Activated naive CD4-positive, alpha-beta T cell treated with anti-CD3 and anti-CD28 coated beads, Interleukin-2, amount 50 U/mL, for 72 hours (primary cell): ENCODE results near the gene ABCF2. TPM values are rescaled to one million over a fixed set of nuclear protein-coding genes. Genes with fewer than 3 reads are reported as not detected.

ENCODE experiments used
- ATAC-seq, 2 donors: fragments of 150-1000 bp; cut with Tn5 transposase; 2 replicates each; pipeline ENCODE4 v1.10.0; 2021; ENCODE audit warnings: mild to moderate bottlenecking in 2 of 2, moderate library complexity in 2 of 2
- DNase-seq, 2 donors: peaks; one replicate each; pipeline ENCODE4 v3.0.0; 2021 to 2022; ENCODE audit warnings: low spot score in 2 of 2
- H3K27ac Mint-ChIP-seq, 2 donors: one replicate each; pipeline ENCODE4 v1.8.0; 2022; ENCODE audit warnings: mild to moderate bottlenecking in 2 of 2, mixed read lengths in 2 of 2
- H3K36me3 Mint-ChIP-seq, 2 donors: one replicate each; pipeline ENCODE4 v1.8.0; 2022; ENCODE audit warnings: mixed read lengths in 2 of 2
- H3K9me3 Mint-ChIP-seq, 2 donors: one replicate each; pipeline ENCODE4 v1.8.0; 2022; ENCODE audit warnings: mixed read lengths in 2 of 2
- total RNA-seq, 2 donors: library from RNA; stranded (reverse); gene quantifications; one replicate each; pipeline ENCODE4 v1.2.3, GENCODE V29; 2022

The ABCF2 gene
- total RNA-seq, 2 donors from 2014 or later = 23.5 to 33.6 TPM

DNA sequence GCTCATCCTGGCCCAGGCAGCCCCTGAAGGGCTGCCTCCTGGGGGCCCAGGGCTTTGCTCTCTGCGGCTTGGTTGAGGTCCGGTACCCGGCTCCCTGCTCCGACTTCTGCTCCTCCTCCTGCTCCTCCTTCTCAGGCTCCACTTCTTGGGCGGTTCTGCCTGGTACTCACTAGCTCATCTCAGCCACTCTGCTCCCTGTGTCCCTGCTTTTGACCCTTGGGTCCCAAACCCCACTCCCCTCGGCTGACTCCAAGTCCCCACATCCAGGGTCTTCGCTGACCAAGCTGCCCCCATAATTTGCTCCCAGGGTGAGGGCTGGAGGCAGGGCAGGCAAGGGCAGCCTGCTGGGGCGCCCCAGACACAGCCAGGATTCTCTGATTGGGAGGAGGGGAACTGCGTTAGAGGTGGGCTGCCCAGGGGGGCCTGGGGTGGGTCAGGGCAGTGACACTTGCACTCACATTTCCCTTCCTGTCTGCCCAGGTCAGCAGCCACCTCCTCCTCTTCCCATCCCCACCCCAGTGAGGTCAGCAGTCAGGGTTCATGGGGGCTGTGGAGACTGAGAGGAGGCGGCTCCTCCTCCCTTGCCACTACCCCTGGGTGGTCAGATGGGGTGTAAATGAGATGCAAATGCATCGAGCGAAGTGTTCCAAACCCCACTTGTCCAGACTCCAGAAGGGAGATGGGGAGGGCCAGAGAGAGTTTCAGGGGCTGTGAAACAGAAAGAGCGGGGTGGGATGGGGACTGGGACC lies 19.3 kb upstream of the ABCF2 start:
- no peak for DNase-seq
- Mint-ChIP-seq H3K27ac (no peak overlapping the region), H3K9me3 (no peaks in the 10 kb centered on the region), H3K36me3 (peaks cover 0 to 8% of the 10 kb centered on the region in 2 donors)
- no peak for ATAC-seq

DNA sequence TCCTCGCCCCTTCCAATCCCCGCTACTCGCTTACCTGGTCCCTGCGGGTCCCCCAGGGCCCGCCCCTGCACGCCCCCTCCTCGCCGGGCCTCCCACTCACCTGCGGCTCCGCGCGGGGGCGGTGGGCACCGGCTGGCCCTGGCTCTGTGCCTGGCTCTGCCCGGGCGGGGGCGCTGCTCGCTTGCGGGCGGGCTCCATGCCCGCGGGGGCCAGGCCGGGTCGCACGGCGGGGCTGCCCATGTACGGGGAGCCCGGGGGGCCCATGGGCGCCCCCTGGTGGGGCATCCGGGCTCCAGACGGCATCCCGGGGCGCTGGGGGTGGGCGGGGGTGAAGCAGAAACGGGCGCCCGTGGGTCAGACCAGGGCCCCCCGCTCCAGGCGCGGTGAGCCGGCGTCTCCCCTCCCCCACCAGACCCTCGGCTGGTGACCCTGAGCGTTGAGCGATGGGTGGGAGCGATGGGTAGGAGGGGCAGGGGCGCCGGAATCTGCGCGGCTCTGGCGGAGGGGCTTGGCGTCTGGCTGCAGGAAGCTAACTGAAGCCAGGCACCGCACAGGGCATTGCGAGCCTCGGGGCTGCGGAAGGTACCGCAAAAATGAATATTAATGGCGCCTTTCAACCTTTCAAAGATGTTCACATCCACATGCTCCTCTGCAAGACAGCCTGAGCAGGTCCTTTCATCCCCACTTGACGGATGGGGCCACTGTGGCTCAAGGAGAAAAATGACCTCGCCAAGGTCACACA lies 18.5 kb upstream of the ABCF2 start:
- no peaks in the 10 kb centered on the region for H3K9me3 Mint-ChIP-seq
- ATAC-seq = peak; percentile 59 to 78

DNA sequence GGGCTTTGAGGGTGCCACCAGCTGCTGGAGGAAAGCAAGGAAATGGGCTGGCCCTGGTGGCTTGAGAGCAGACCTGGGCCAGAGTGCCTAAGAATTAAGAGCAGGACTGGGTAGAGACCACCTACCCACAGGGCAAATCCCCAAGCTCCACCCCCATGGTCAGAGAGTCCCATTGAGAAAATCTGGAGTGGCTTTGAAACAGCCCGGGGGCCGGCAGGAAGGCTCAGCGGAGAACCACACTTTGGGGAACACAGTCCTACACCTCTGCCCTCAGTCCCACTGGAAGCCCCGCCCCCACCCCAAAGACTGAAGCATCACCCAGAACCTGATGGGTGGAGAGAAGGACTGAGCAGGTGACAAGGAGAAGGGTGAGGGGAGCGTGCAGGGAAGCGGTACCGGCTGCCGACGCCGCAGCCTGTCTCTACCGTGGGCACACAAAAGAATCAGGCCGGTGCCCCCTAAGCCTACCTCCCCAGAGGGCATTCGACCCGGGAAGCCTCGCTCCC lies 17.9 kb upstream of the ABCF2 start:
- Mint-ChIP-seq H3K36me3 (no peaks in the 10 kb centered on the region), H3K9me3 (no peaks in the 10 kb centered on the region), H3K27ac (peak overlapping the region in 1 of 2 donors; percentile 22)
- ATAC-seq (peak in 1 of 2 donors; percentile 9), DNase-seq (no peak)

More for the DNA sequence above, 18.5 kb upstream of the ABCF2 start:
- peak in 1 of 2 donors; percentile 79 for DNase-seq
- H3K27ac Mint-ChIP-seq = no peak overlapping the region
- peaks cover 0 to 1% of the 10 kb centered on the region in 2 donors for H3K36me3 Mint-ChIP-seq

- peak; percentile 18 to 40 for ATAC-seq
- no peaks in the 10 kb centered on the region for H3K9me3 Mint-ChIP-seq
- no peak overlapping the region for H3K27ac Mint-ChIP-seq
- peak in 1 of 2 donors; percentile 72 for DNase-seq
- H3K36me3 Mint-ChIP-seq = no peaks in the 10 kb centered on the region
Observed at GRCh38 chr7:151244196-151244840, 17.3 kb upstream of the ABCF2 start.

DNA sequence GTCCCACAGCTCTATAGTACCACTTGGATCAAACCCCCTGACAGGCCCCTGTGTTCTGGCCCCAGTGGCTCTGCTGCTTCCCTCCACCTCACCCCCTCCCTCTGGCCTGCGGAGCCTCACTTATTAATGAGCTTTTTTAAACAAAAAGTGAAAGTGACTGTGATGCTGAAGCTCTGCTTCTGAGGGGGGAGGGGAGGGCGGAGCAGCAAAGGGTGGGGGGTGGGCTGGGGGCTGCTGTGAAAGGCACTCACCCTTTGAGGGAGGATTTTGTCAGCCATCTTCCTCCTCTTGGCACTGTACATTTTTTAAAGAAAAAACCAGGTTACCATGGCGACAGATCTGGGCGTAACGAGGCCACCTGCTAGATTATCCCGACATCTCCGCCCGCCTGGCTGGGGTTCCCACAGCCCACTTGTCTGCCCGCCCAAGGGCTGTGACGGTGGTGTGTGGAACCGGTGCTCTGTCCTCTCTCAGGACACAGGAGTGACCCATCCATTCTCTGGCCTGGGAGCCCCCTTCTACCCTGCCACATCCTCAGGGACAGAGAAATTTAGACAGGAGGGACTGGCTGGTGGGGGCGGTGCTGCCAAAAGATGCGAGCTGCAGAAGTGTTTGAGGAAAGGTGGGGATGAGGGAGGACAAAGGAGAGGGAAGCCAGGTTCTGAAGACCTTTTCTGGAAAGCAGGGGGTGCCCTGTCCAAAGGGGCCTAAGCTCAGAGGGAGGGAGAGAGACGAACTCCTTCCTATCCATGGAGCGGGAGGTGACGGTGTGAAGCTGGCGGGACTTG lies 16.6 kb upstream of the ABCF2 start:
- Mint-ChIP-seq H3K9me3 (no peaks in the 10 kb centered on the region), H3K27ac (peak overlapping the region; percentile 72 to 79), H3K36me3 (no peaks in the 10 kb centered on the region)
- ATAC-seq (peak; percentile 34 to 45), DNase-seq (no peak)

DNA sequence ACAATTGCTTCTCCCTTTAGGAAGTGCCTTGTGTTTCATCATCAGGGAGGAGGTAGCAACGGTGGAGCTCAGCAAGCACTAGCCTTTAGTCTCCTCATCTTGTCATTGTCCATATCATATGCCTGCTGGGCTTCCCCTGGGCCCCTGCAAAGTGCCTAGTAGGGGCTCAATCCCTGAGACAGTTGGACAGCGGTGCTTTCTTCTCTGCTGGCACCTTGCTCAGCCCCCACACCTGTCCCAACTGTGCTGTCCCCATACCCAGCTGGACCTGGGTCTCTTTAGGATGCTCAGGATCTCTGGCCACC lies 16.0 kb upstream of the ABCF2 start:
- ATAC-seq = no peak
- Mint-ChIP-seq H3K36me3 (no peaks in the 10 kb centered on the region), H3K9me3 (no peaks in the 10 kb centered on the region), H3K27ac (peak overlapping the region; percentile 72 to 79)
- no peak for DNase-seq

DNA sequence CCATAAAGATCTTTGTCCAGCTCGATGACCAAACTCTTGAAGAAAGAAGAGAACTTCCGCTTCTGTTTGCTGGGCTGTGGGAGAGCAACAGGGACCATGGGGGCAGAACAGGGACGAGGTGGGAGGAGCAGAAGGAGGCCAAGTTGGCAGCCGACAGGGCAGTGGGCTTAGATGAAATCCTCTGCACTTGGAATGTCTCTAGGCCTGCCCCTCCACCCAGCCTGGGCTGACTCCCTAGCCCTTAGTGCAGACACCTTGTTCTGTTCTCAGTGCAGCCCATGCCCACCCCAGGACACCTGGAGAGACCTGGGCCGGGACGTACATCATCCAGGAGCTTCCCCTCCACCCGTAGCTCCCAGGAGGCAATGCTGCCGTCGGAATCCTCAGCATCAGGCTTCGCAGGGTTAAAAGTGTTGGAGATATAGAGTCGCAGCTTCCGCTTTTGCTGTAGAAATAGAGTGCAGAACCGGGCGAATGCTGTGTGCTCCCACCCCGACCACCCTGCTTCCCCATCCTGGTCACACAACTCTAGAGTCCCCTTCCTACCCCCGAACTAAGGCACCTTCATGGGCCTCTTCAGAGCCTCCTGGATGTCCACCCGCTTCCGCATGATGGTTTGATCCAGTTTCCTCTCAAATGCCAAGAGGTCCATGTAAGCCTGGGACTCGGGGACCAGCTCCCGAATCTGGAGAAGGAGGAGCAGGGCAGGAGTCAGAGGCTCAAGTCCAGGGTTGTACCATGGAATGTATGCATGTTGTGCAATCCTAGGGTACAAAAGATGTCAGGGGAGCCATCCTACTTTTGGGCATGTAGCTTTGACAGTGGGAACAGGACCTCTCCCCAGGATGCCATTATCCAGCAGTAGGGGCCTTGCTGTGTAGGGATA lies 15.4 kb upstream of the ABCF2 start:
- H3K27ac Mint-ChIP-seq = peak overlapping the region in 1 of 2 donors; percentile 72
- H3K36me3 Mint-ChIP-seq = no peaks in the 10 kb centered on the region
- H3K9me3 Mint-ChIP-seq = no peaks in the 10 kb centered on the region
- ATAC-seq (no peak), DNase-seq (no peak)

DNA sequence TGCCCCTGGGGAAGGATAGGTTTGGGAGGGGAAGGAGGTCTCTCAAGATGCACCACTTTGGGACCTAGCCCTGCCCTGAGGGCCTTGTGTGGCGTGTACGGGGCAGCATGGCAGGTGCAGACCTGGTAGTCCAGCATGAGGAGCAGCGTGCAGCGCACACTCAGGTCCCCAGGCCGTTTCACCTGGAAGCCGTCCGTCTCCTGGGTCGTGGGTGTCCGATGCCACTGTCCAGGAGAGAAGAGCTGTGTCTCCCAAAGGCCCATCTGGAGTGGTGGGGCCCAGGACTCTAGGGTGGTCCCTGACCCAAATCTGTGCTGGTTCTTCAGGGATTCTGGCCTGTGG lies 14.7 kb upstream of the ABCF2 start:
- Mint-ChIP-seq H3K27ac (peak overlapping the region in 1 of 2 donors; percentile 90), H3K36me3 (no peaks in the 10 kb centered on the region), H3K9me3 (no peaks in the 10 kb centered on the region)
- DNase-seq (no peak), ATAC-seq (no peak)

DNA sequence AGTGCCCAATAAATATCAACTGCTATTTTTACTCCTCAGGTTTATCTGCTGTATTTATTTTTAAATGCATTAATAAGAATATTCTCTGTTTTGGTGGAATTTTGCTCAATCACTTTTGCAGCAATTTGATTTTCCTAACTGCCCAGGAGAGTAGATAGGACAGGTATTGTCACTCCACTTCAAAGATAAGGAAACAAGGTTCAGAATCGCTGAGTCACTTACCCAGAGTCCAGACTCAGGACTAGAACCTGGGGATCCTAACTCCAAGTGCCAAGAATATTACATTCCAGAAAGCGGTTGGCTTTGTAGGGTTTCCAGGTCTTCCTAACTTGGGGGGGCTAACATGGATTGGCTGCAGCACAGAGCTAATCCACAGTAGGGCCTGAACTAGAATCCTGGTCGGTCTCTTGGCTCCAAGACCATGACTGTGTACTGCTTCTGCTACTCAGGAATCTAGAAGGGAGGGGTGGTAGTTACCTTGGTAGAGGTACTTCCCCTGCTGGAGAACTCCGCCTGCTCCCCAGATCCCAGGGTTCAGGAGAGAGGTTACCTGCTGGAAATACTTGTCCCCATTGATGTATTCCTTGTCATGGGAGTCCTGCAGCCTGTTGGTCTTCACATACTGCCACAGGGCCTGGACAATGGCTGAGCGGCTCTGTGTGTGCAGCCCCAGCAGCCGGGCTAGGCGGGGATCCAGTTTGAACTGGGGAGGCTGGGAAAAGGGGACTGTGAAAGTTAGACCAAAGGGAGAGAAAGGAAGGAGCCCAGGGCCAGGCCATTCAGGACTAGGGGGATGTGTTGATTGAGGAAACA lies 14.1 kb upstream of the ABCF2 start:
- no peak for ATAC-seq
- Mint-ChIP-seq H3K27ac (peak overlapping the region in 1 of 2 donors; percentile 90), H3K9me3 (no peaks in the 10 kb centered on the region), H3K36me3 (no peaks in the 10 kb centered on the region)
- no peak for DNase-seq

DNA sequence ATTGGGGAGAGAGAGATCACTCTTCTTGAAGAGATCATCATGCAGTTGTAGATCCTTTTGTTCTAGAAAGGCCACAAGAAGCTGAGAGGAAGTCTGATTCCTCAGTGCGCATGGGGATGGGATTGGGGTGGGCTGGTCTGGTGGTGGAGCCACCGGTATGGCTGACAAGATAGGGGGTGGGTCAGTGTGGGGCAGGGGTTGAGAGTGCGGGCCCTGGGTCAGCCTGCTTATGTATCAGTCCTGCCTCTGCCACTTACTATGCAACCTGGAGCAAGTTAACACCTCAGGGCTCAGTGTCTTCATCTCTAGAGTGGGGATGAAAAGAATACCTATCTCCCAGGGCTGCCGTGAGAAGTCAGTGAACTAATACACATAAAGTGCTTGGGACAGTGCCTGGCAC lies 13.5 kb upstream of the ABCF2 start:
- DNase-seq = no peak
- Mint-ChIP-seq H3K36me3 (no peaks in the 10 kb centered on the region), H3K9me3 (no peaks in the 10 kb centered on the region), H3K27ac (no peak overlapping the region)
- no peak for ATAC-seq

DNA sequence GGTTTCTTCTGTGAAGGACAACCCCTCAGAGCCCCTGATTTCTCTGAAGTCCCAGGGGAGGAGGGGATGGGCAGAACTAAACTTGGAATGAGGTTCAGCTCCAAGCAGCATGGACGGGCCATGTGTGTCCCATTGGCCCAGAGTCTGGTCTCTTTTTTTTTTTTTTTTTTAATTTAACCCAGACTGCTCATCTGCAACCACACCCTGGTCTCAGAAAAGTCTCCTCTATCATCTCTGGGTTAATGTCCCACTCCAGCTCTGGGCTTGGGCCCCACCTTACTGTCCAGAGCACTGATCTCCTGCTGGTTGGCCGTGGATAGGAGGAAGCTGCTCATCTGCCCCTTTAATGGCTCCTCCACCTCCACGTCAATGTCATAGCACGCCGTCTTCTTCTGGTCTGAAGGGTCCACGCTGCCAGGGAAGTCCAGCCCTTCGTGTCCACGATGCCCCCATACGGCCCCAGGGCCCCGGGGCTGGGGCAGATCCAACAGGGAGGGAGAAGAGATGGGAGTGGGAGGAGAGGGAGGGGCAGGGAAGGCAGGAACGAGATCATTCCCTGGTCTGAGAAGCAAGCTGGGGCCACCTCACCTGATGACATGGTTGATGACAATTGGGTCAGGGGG lies 12.9 kb upstream of the ABCF2 start:
- no peak for ATAC-seq
- no peak for DNase-seq
- Mint-ChIP-seq H3K27ac (no peak overlapping the region), H3K36me3 (no peaks in the 10 kb centered on the region), H3K9me3 (no peaks in the 10 kb centered on the region)

GRCh38 chr7:151238924-151239836 lies 12.2 kb upstream of the ABCF2 start:
- Mint-ChIP-seq H3K27ac (peak overlapping the region in 1 of 2 donors; percentile 39), H3K9me3 (no peaks in the 10 kb centered on the region), H3K36me3 (no peaks in the 10 kb centered on the region)
- DNase-seq (no peak), ATAC-seq (no peak)

- H3K9me3 Mint-ChIP-seq = no peaks in the 10 kb centered on the region
- ATAC-seq = no peak
- no peak overlapping the region for H3K27ac Mint-ChIP-seq
- no peak for DNase-seq
- H3K36me3 Mint-ChIP-seq = peaks cover 6% of the 10 kb centered on the region in 2 donors
Observed at GRCh38 chr7:151238190-151238810, 11.3 kb upstream of the ABCF2 start.
